Activated CD4-positive, CD25-positive, alpha-beta regulatory T cell (primary cell): ENCODE results near the gene ANKRD63.

Source experiments
- DNase-seq, 4 experiments: peaks; one replicate each; lab custom pipeline; 2025; lab: John Stamatoyannopoulos, UW

ANKRD63 gene

DNA sequence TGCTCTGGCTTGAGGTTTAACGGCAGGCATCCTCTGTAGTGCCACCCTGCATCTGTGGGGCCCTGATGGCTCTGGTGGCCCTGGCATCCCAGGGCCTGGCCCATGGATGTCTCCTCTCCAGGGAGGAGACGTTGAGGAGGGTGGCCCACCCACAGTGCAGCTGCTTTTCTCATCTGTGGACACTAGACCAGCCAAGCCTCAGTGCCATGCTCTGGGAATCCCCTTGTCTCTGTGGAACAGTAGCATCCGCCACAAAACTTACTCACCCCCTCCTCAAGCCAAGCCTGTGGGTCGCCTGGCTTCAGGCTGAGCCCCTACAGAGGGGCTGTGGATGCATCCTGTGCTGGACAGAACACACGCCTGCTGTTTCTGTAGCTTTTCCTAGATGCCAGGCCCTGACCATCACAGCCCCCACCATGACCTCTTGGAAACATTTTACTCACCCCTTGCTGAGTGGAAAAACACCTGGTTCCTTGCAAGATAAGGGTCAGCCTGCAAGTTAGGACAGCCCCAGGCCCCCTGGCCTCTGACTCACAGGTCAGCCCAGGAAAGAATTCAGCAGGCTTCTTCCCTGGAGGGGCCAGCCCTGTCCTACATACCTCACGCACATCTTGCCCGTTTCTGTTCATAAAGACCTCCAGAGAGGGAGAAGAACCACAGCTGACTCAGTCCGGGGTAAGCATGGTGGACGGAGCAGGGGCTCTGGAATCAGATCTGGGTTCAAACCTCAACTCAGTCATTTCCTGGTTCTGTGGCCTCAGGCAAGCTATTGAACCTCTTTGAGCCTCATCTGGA, 25.0 kb downstream of the ANKRD63 start:
- DNase-seq, result no peak

DNA sequence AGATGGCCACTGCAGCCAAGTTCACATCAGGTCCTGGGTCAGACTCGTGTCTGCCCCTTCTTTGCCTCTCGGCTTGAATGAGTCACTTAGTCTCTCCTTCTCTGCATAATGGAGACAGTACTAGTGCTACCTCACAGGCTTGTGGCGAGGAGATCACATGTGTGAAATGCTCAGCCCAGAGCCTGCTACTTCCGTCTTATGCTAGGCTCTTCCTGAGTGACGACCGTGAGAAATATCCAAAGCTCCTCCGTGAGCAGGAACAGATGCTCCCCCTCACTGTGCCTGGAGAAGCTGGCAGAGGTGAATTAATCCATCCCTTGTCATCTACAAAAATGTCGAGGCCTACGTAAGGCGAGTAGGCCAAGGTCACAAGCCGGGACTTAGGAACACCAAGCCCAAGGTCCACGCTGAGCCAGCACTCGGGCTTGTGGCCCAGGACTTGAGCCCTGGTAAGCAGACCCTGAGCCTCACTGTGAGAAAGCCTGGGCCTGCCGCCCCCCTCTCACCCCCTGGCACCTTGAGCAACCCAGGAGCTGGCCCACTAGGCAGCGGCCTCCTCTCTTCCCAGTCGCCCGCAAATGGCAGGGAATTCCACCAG, 26.1 kb downstream of the ANKRD63 start:
- DNase-seq, result no peak

DNA sequence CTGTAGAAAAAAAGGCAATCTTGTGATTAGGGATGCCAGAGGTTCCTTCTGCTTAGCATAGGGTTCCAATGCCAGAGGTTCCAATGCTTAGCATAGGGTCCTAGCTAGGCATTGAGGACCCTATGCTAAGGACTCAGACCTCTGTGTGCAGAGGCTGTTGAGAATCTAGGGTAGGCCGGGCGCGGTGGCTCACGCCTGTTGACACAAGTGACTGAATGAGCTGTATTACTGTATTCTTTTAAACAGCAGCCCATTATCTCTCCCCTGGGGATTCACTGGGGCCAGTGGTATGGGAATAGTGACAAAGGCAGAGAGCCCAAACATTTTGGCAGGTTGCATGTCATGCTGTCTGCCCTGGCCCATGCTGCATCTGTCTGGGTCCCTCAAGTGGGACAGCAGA, 27.8 kb downstream of the ANKRD63 start:
- no peak for DNase-seq

DNA sequence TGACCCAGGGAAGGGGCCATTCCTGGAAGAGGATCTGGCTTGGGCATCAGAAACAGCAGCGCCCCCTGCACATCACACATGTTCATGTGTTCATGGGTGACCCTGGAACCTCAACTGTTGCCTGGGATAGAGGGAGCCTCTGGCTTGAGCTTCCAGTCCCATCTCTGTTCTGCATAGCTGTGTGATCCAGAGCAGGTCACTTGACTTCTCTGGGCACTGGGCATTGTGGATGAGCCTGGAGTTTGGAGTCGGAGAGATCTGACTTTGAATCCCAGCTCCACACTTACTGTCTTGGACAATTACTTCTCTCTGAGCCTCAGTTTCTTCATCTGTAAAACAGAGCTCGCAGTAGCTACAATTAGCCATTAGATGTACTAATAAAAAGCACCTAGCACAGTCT, 28.4 kb downstream of the ANKRD63 start:
- no peak for DNase-seq

DNA sequence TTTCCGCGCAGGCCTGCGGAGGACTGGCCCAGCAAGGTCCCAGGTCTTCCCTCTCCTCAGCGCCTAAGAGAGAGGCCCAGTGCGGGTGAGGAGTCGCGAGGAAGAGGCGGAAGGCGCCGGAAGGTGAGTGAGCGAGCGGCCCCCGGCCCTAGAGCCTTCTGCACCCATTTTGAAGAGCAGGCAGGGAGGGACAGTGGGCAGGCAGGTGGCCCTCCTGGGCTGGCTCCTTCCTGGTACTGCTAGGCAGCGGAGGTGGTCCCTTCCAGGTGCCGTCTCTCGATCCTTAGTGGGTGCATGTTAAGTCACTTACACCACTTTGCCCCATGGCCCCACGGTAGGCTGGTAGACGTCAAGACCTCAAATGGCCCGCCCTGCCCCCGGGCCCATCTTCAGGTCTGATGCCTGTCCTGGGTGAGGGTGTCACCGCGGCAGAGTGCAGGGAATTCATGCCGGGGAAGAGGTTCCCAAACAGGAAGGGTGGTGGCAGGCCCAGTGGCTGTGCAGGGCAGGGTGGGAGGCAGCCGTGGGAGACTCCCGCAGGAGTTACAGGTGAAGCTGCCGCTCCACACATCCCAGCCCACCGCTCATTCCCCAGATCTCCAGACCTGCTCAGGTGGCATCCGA, 29.6 kb downstream of the ANKRD63 start:
- no peak for DNase-seq

DNA sequence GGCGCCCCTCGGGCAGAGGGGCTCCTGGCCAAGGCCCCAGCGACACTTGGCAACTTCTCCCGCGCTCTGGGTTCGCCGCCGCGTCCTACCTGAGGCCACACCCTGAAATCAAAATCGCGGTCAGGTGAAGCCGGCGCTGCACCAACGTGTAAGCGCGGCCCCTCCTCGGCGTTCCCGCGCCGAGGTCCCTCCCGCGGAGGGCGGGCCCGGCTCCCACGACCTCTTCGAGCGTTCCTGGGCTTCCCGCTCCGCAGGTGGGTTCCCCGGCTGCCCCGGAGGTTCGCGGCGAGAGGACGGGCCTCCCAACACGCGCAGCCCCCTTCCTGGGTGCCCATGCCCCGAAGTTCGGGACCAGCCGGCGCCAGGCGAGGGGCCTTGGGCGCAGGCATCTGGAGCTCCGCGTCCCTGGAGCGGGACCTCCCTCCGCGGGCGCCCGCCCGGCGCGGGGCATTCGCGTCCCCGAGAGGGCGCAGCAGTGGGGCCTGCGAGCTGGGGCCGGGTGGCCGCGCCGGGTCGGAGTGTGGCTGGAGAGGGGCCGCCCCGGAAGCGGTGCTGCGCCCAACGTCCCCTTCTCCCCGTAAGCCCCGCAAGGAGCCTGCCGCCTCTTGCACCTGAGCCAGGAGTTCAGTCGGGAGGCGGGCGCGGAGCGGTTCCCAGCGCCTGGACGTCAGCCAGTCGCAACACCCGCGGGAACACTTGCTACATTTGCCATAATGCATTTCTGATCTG, 30.3 kb downstream of the ANKRD63 start:
- no peak for DNase-seq

DNA sequence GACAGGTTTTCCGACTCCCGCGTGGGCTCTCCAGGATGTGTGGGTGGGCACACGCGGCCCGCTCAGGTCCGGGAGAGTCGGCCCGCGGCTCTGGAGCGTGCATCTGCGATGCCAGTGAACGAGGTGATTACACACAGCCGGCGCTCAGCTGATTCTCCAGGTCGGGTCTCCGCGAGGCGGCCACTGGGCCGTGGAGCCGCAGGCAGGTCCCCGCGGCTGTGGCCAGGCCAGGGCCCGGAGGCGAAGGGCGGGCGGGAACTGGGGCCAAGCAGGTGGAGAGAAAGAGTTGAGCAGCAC, 30.8 kb downstream of the ANKRD63 start:
- DNase-seq, result no peak

DNA sequence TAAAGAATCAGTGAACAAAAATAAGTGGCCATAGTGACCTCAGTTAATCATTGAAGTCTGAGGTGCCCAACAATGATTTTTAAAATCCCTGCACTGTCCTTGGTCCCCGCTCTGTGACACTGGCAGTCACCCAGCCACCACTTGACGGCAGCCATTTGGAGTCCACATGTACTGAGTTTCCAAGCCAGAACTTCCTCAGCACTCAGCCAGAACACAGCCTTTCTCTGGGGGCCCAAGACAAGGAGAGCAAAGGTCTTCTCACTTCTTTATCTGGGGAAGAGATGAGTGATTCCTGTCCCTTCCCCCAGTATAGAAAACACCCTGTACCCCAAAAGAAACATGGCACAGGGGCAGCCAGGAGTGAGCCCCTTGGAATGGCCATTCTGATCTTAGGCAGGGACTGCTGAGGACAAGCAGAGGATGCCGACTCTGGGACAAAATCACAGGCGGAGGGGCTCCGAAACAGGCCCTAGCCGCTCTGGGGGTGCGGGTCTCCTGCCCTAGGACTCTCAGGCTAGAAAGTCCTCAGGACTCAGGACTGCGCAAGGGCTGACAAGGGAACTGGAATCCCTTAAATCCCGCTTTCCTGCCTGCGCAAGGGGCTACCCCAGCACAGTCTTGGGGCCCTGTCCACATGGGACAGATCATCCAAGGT, 31.3 kb downstream of the ANKRD63 start:
- no peak for DNase-seq

DNA sequence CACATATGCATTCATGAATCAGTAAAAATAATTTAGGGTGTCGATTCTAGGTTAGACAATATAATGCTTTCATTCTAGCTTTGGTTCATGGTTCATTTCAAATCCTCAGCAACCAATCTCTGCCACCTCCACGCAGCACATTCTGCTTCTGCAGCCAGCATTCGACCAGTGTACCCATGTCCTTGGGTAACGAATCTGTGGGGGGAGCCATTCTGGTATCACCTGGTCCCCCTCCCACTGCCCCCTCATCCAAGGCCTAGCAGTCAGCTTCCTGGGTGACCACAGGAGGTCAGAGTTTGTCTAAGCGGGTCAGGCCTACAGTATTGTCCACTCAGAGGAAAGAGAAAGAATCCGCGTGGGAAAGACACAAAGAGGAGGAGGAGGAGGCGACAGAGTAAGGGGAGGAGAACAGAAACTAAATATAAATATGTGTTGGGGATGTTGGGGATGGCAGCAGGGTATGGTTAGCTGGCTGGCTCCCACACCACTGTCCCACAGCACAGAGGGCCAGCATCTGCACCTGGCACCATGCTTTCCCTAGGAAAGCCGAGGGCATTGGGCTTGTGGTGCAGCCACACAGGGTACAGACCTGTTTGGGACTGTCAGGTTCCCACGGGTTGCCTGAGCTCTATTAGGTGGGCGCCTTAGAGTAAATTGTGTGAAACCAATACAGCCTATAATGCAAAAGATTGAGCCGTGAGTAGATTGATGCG, 31.9 kb downstream of the ANKRD63 start:
- DNase-seq, result no peak

DNA sequence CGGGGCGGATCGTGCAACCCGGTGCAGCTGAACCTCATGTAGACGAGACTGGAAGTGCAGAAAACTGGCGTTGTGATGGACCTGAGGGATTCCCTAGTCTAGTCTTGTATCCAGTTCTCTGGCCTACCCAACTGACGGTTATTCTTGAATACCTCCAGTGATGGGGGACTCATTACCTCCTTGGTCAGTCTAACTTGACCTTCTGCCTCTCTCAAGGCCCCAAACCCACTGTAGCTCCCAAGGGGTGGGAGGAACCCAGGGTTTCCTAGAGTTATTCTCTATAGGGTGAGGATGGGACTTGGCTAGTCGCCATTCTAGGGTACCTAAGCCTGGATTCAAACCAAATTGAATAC, 32.6 kb downstream of the ANKRD63 start:
- no peak for DNase-seq

DNA sequence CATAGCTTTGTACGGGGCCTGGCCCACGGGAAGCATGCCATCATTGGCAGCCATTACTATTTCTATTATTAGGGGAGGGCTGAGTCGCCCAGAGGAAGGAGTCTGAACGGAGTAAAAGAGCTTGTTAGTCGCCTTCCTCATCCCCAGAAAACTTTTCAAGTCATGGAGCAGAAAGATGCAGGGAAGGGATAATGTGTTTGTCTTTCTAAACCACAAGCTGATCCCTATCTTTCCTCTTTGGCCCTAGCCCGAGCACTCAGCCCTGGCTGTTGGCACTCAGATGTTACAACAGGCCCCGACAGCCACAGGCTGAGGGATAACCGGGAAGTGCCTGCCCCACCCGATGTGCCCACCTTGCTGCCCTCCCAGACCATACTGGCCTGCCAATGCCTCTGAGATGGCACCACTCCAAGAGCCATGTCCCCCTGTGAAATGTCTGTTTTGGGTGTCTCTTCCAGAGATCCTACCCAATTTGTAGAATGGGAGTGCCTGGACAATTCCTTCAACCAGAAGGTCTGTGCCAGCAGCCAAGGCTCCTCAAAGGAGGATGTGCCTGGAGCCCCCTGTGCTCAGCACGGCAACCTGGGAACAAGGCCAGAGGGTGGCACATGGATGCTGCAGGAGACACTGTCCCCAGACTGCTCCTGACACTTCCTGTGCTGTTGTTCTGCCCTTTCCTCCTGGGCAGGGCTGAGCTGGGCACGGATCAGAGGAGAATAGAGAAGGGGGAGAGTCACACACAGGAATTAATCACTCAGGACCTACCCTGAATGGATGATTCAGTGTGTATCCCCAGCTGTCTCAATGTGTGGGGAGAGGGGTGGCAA, 33.2 kb downstream of the ANKRD63 start:
- DNase-seq, result no peak

DNA sequence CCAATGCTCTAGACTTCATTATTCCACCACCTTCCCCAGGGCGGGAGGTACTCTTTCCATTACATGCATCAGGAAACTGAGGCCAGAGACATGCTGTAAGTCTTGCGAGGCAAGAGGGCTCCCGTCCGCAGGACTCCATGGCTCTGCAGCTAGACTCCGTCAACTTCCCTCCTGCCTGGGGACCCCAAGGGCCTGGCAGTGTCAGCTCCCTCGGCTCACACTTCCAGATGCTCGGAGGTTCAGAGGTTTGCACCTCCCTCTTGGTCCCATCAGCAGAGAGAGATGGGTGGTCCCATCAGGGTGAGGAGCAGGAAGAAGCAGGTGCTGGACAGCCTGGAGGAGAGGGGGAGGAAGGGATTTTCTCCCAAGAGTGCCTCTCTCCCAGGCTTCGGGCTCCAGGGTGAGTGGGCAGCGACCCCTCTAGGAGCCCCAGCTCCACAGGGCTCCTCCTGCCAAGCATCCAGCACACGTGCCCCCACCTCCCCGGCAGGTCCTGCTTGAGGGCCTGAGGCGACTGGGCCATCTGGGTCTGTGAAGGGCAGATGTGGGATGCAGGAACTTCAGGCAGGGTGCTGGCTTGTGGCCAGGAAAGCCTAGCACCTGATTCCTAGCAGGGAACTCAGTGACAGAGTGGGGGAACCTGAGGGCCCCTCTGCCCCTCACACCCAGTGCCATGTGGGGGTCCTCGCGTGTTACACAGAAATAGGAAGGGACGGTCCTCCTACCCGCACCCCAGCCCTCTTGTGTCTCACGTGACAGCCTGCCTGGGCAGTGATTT, 34.7 kb downstream of the ANKRD63 start:
- no peak for DNase-seq

DNA sequence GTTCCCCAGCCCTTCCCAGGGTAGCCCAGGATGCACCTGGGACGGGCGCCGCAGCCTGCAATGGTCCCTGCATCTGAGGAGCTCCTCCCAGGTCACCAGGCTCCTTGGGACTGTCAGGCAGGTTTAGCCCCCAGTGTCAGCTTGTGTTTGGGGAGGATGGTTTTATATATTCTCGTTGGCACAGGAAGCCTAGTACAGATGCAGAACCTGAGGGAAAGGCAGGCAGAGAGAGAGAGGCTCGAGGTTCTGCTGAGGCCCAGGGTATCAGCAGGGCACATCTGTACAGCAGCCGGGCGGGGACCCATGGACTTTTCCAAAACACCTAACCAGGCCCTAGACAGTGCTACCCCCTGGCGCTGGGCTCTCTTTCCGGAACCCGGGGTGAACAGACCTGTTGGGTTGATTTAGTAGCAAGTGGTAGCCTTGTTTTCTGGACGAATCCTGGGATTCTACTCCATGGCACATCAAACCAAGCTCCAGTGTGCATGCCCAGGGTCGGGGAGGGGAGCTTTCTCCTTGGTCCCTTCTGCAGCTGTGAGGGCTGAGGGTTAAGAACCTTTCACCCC, 35.4 kb downstream of the ANKRD63 start:
- no peak for DNase-seq

DNA sequence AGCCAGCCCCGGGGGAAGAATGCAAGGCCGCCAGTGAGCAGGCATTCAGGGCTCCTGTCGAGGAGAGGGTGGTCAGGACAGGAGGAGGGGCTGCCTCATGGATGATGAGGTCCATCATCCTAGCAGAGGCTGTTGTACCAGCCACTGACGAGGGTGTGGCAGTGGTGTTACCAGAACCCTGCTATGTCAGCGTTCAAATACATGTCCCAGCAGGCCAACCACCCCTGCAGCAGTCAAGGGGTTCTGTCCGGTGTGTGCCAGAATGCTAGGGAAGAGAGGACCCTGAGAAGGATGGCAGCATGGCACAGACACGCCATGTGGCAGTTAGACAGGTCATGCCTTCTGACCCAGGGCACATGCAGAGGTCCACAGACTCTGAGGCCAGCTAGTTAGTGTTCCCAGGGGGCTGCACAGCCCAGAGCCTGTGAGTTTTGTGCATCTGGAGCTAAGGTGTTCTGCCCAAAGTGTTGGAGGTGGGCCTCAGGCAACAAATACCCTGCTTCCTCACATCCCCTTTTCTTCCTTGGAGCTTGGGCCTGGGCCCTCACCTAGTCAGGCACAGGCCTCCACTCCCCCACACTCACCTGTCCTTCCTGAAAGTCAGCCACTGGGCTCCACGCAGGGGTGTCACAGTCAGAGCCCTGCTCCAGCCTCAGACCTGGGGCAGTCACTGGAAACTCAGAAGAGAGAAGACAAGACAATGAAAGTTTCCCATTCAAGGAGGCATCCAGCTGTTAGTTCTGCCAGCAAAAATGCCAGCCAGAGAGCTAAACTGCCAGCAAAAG, 36.2 kb downstream of the ANKRD63 start:
- DNase-seq, result no peak

DNA sequence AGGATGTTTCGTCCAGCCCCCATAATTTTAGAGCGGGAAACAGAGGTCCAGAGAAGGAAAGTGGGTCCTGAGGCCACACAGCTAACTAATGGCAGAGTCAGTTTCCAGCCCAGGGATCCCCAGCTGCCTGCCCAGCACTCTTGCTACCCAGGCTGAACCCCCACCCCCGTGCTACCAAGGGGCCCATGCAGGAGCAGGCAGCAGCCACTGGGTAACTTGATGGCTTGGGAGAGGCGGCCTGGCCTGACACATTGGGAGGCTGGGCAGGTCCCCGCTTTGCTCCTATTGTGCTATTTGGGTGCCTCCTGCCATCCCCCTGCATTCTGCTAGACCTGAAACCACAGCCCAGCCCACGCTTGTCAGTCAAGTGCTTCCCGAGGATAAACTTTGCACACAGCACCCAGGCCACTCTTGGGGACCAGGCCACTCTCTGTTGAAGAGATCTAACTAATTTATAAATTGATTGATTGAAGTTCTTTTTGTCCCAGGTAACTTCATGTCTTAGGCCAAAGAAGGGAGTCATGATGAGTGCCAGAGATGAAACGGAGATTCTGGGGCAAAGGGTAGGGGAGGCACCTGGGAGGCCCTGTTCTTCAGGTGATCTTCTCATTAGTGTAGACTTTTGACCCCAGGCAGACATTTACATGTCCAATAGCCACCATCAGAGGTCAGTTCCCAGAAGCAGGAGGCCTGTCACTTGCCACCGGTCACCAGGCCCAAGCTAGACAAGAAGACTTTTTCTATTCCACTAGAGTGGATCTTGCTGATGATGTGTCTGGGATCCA, 37.0 kb downstream of the ANKRD63 start:
- no peak for DNase-seq

DNA sequence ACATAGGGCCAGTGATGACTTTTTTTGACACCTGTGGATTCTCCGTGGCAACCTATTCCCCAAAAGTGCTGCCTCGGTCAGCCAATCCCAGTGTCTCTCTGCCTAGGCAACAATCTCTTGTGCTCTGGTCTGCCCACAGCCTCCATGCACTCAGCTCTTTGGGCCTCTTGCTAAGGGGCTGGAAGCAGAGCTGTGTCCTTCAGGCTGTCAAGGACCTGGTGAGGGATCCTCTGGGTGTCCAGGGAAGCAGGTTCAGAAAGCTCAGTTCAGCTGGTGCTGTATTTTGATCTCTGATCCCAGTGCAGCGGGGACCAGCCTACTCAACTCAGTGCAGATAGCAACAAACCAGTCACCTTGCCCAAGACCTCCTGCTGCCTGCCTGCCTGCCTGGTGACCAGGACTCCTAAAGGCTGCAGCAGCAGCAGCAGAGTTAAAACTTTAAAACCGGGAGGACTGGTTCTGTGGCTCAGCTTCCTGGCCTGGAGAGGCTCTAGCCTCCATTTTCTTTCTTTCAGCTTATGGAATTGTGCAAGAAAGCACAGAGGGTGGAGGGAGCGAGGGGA, 37.8 kb downstream of the ANKRD63 start:
- no peak for DNase-seq

DNA sequence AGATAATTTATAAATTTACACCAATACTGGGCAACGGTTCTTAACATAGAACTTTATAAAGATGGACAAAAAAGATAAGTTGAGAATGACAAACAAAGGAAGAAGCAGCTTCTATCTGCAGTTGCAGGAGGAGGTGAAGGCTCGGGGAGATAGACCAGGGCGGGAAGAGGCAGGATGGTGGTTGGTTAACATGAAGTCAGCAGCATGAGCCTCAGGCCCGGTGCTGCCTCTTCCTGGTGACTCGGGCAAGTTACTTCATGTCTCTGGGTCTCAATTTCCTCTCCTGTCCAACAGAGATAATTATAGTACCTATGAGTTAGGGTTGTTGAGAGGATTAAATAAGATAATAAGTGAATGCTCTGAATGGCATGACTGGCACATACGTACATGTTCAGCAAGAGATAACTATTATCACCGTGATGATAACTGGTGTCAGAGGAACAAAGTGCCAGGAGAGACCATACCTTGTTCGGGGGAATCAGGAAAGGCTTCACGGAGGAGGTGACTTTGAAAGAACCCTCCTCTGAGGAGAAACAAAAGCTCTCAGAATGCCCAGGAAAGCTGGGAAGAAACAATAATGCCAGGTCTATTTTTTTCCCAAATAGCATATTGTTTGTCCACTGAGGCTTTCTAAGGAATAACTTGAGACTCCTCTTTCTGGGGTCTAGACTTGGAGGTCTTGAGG, 39.6 kb downstream of the ANKRD63 start:
- no peak for DNase-seq
